ENCODE measurements around the gene SLC25A4. TPM values are rescaled to one million over a fixed set of nuclear protein-coding genes. Genes with fewer than 3 reads are reported as not detected.

SLC25A4 gene
- total RNA-seq, 2 donors from 2014 or later = 19.5 to 22.0 TPM

DNA sequence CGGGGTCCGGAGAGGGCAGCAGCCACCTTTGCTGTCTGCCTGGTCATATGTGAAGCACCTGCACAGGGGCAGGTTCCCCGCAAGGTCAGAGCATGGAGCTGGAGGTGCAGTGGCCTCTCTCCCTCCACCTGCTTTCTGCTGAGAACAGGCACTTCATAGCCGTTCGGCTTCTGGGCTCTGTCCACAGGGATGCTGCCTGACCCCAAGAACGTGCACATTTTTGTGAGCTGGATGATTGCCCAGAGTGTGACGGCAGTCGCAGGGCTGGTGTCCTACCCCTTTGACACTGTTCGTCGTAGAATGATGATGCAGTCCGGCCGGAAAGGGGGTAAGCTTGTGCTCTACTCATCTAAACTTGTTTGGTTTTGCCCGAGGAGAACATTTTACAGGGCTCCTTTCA is 2.5 kb downstream of the SLC25A4 start:
- 91 to 95% methylated on average over 12 to 13 of the region's 13 CpGs for WGBS, 2 experiments (ENCODE audit: insufficient coverage in 1 of 2, insufficient read length in 1 of 2)
- Histone ChIP-seq H3K36me3 (ENCODE audit: control insufficient read depth, insufficient read depth, low read length) (peaks cover 27% of the 10 kb centered on the region), H3K27me3 (ENCODE audit: control insufficient read depth, insufficient read depth, low read length, poor library complexity, severe bottlenecking) (no peaks in the 10 kb centered on the region), H3K27ac (ENCODE audit: low read depth, low read length) (no peak overlapping the region), H3K9me3 (ENCODE audit: control insufficient read depth, low read length) (no peaks in the 10 kb centered on the region), H3K4me3 (ENCODE audit: low read length) (no peak overlapping the region), H3K4me1 (ENCODE audit: control insufficient read depth, insufficient read depth, low read length) (peaks cover 5% of the 10 kb centered on the region), H3K9ac (ENCODE audit: extremely low read depth, low read length, poor library complexity, severe bottlenecking) (no peak overlapping the region)
- no peak overlapping the region for H3K27ac Mint-ChIP-seq
- peaks cover 14% of the 10 kb centered on the region for H3K4me1 Mint-ChIP-seq
- H3K36me3 Mint-ChIP-seq (ENCODE audit: low read depth) = peaks cover 11% of the 10 kb centered on the region
- DNase-seq = no peak
- H3K9me3 Mint-ChIP-seq = no peaks in the 10 kb centered on the region
- H3K4me3 Mint-ChIP-seq = no peak overlapping the region
- TF ChIP-seq, protein P1, sequence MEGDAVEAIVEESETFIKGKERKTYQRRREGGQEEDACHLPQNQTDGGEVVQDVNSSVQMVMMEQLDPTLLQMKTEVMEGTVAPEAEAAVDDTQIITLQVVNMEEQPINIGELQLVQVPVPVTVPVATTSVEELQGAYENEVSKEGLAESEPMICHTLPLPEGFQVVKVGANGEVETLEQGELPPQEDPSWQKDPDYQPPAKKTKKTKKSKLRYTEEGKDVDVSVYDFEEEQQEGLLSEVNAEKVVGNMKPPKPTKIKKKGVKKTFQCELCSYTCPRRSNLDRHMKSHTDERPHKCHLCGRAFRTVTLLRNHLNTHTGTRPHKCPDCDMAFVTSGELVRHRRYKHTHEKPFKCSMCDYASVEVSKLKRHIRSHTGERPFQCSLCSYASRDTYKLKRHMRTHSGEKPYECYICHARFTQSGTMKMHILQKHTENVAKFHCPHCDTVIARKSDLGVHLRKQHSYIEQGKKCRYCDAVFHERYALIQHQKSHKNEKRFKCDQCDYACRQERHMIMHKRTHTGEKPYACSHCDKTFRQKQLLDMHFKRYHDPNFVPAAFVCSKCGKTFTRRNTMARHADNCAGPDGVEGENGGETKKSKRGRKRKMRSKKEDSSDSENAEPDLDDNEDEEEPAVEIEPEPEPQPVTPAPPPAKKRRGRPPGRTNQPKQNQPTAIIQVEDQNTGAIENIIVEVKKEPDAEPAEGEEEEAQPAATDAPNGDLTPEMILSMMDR (conservative IDR thresholded peaks at IDR 0.05) = no peak
- H3K27me3 Mint-ChIP-seq (ENCODE audit: insufficient read depth) = peaks cover 6% of the 10 kb centered on the region

GRCh38 chr4:185149392-185149791 is 6.3 kb downstream of the SLC25A4 start:
- H3K27ac Mint-ChIP-seq = no peak overlapping the region
- Histone ChIP-seq H3K4me1 (ENCODE audit: control insufficient read depth, insufficient read depth, low read length) (no peaks in the 10 kb centered on the region), H3K9ac (ENCODE audit: extremely low read depth, low read length, poor library complexity, severe bottlenecking) (no peak overlapping the region), H3K27ac (ENCODE audit: low read depth, low read length) (no peak overlapping the region), H3K4me3 (ENCODE audit: low read length) (no peak overlapping the region), H3K27me3 (ENCODE audit: control insufficient read depth, insufficient read depth, low read length, poor library complexity, severe bottlenecking) (no peaks in the 10 kb centered on the region), H3K9me3 (ENCODE audit: control insufficient read depth, low read length) (no peaks in the 10 kb centered on the region), H3K36me3 (ENCODE audit: control insufficient read depth, insufficient read depth, low read length) (peaks cover 41% of the 10 kb centered on the region)
- WGBS, 2 experiments (ENCODE audit: insufficient coverage in 1 of 2, insufficient read length in 1 of 2) = 90% methylated on average over 5 to 12 of the region's 12 CpGs
- no peak for DNase-seq
- peaks cover 2% of the 10 kb centered on the region for H3K4me1 Mint-ChIP-seq
- H3K9me3 Mint-ChIP-seq = no peaks in the 10 kb centered on the region
- H3K27me3 Mint-ChIP-seq (ENCODE audit: insufficient read depth) = no peaks in the 10 kb centered on the region
- peaks cover 40% of the 10 kb centered on the region for H3K36me3 Mint-ChIP-seq (ENCODE audit: low read depth)
- no peak overlapping the region for H3K4me3 Mint-ChIP-seq
- TF ChIP-seq, protein P1 (conservative IDR thresholded peaks at IDR 0.05) = no peak

DNA sequence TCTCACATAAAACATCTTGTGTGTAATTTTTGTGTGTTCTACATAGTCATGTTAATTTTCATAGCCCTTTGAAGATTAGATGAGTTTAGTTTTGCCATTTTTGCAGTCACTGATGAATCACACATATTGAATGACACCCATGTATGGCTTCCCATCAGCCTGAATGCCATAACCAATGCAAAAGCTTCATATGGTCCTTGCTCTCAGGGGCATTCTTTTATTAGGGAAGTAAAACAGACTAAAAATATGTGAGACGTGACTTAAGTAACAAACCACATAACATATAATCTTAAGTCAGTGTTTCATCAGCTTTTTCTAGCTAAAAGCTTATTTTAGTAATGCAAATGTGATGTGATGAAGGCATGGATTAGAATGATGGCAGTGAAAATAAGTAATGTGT is 8.2 kb downstream of the SLC25A4 start:
- no peak overlapping the region for H3K27ac ChIP-seq (ENCODE audit: low read depth, low read length)
- Mint-ChIP-seq H3K4me3 (no peak overlapping the region), H3K36me3 (ENCODE audit: low read depth) (peaks cover 44% of the 10 kb centered on the region), H3K9me3 (no peaks in the 10 kb centered on the region), H3K4me1 (no peaks in the 10 kb centered on the region), H3K27me3 (ENCODE audit: insufficient read depth) (no peaks in the 10 kb centered on the region), H3K27ac (no peak overlapping the region)
- no peaks in the 10 kb centered on the region for H3K4me1 ChIP-seq (ENCODE audit: control insufficient read depth, insufficient read depth, low read length)
- no peaks in the 10 kb centered on the region for H3K9me3 ChIP-seq (ENCODE audit: control insufficient read depth, low read length)
- TF ChIP-seq, protein P1 (conservative IDR thresholded peaks at IDR 0.05) = no peak
- no peak overlapping the region for H3K9ac ChIP-seq (ENCODE audit: extremely low read depth, low read length, poor library complexity, severe bottlenecking)
- no peak overlapping the region for H3K4me3 ChIP-seq (ENCODE audit: low read length)
- 80% methylated on average over 1 of the region's 1 CpG; no CpG with 5 or more reads in 1 of the 2 experiments for WGBS, 2 experiments (ENCODE audit: insufficient coverage in 1 of 2, insufficient read length in 1 of 2)
- no peaks in the 10 kb centered on the region for H3K27me3 ChIP-seq (ENCODE audit: control insufficient read depth, insufficient read depth, low read length, poor library complexity, severe bottlenecking)
- DNase-seq = no peak
- peaks cover 25% of the 10 kb centered on the region for H3K36me3 ChIP-seq (ENCODE audit: control insufficient read depth, insufficient read depth, low read length)
